GM19240 (cell line): ENCODE results near the gene SLC23A2.

Source experiments
- DNase-seq: peaks from one replicate; pipeline ENCODE4 v3.0.0; 2011; ENCODE audit warnings: low spot score; ENCODE audit not compliant: insufficient read length

Gene SLC23A2

GRCh38 chr20:4904127-4904860, 97.0 kb downstream of the SLC23A2 start:
- no peak for DNase-seq

- no peak for DNase-seq
Measured at GRCh38 chr20:4902788-4903187, 98.5 kb downstream of the SLC23A2 start.

GRCh38 chr20:4901031-4901818, 100.1 kb downstream of the SLC23A2 start:
- no peak for DNase-seq

- no peak for DNase-seq
Measured at GRCh38 chr20:4898282-4899244, 102.7 kb downstream of the SLC23A2 start.

- DNase-seq: no peak
Measured at GRCh38 chr20:4897600-4897999, 103.7 kb downstream of the SLC23A2 start.

GRCh38 chr20:4896971-4897497, 104.3 kb downstream of the SLC23A2 start:
- DNase-seq: no peak

- no peak for DNase-seq
Measured at GRCh38 chr20:4896119-4896702, 105.1 kb downstream of the SLC23A2 start.

- no peak for DNase-seq
Measured at GRCh38 chr20:4894981-4895381, 106.3 kb downstream of the SLC23A2 start.

GRCh38 chr20:4894409-4894808, 106.9 kb downstream of the SLC23A2 start:
- no peak for DNase-seq

GRCh38 chr20:4893709-4894108, 107.6 kb downstream of the SLC23A2 start:
- no peak for DNase-seq

GRCh38 chr20:4891997-4892396, 109.3 kb downstream of the SLC23A2 start:
- DNase-seq: no peak

GRCh38 chr20:4891190-4891763, 110.0 kb downstream of the SLC23A2 start:
- DNase-seq: no peak

GRCh38 chr20:4889446-4889845, 111.9 kb downstream of the SLC23A2 start:
- no peak for DNase-seq

- DNase-seq: no peak
Measured at GRCh38 chr20:4887586-4887985, 113.7 kb downstream of the SLC23A2 start.

- DNase-seq: no peak
Measured at GRCh38 chr20:4886771-4887527, 114.4 kb downstream of the SLC23A2 start.

- no peak for DNase-seq
Measured at GRCh38 chr20:4885877-4886276, 115.4 kb downstream of the SLC23A2 start.

GRCh38 chr20:4883546-4883945, 117.8 kb downstream of the SLC23A2 start:
- DNase-seq: no peak

GRCh38 chr20:4883051-4883450, 118.3 kb downstream of the SLC23A2 start:
- DNase-seq: no peak

- DNase-seq: no peak
Measured at GRCh38 chr20:4881006-4881730, 120.1 kb downstream of the SLC23A2 start.
